GM18519 (cell line): Measurements from ENCODE around the gene CES4A.
"Not testable (repeated sequence)": the region's sequence is repeated elsewhere in the genome, so short reads cannot be mapped to it uniquely, and the experiment has no call there.

ENCODE experiments used
- ATAC-seq: cut with Tn5 transposase; IDR thresholded peaks from one replicate; pipeline ENCODE4 v1.9.1; 2021; ENCODE audit warnings: mild to moderate bottlenecking, moderate library complexity; ENCODE audit not compliant: unreplicated experiment, low FRiP score

Gene CES4A

DNA sequence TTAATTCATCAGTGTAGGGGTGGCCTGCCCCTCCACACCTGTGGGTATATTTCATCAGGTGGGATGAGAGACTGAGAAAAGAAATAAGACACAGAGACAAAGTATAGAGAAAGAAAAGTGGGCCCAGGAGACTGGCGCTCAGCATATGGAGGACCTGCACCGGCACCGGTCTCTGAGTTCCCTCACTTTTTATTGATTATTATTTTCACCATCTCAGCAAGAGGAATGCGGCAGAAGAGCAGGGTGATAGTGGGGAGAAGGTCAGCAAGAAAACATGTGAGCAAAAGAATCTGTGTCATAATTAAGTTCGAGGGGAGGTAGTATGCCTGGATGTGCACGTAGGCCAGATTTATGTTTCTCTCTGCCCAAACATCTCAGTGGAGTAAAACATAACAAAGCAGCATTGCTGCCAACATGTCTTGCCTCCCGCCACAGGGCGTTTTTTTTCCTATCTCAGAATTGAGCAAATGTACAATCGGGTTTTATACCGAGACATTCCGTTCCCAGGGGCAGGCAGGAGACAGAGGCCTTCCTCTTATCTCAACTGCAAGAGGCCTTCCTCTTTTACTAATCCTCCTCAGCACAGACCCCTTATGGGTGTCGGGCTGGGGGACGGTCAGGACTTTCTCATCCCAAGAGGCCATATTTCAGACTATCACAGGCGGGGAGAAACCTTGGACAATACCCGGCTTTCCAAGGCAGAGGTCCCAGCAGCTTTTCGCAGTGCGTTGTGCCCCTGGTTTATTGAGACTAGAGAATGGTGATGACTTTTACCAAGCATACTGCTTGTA lies 32.8 kb upstream of the CES4A start:
- ATAC-seq, result not testable (repeated sequence)

DNA sequence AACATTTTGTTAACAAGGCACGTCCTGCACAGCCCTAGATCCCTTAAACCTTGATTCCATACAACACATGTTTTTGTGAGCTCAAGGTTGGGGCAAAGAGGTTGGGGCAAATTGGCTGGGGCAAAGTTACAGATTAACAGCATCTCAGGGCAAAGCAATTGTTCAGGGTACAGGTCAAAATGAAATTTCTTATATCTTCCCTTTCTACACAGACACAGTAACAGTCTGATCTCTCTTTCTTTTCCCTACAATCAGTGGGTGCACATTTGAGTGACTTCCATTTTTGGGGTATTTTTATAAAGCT lies 32.3 kb upstream of the CES4A start:
- ATAC-seq, result not testable (repeated sequence)

DNA sequence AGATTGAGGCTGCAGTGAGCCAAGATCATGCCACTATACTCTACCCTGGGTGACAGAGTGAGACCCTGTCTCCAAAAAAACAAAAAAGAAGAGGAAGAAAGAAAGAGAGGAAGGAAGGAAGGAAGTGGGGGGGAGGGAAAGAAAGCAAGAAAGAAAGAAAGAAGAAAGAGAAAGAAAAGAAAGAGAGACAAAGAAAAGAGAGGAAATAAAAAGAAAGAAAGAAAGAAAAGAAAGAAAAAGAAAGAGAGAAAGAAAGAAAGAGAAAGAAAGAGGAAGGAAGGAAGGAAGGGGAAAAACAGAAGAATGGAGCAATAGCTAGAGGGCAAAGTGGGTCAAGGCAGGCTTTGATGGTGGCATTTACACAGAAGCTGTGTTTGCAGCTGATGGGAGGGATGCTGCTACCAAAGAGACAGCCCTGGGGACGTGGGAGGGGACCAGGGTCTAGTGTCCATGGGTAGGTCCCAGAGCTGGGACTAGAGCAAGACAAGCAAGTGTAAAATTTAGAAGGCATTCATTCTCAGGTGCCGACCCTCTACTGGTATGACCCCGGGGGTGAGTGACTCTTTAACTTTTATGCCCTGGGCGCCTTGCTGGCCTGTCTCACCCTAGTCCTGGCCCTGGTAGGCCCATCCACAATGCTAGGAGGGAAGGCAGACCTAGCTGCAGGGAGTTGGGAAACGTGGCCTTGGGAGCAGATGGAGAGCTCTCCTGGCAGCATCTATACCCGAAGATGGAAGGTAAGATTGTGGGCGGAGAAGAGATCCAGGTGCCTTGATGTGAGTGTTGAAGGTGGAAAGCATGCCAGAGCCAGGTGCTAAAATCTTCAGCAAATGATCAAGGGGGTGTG lies 29.3 kb upstream of the CES4A start:
- ATAC-seq, result no peak

DNA sequence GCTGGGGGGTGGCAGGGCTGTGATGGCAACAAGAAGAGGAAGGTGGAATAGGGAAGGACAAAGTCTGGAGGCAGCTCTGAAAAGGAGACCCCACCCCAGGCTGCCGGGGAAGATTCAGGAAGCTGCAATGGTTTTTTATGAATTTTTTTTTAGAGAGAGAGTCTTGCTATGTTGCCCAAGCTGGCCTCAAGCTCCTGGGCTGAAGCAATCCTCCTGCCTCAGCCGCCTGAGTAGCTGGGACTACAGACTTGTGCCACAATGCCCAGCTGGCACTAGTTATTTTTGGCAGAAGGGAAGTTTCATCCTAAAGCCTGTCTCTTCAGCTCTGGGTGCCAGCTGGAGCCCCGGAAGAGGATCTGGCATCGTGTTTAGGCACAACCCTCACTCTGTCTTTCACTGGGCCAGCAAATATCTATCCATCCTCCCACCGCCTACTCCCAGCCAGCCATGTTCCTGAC lies 28.7 kb upstream of the CES4A start:
- ATAC-seq, result no peak

DNA sequence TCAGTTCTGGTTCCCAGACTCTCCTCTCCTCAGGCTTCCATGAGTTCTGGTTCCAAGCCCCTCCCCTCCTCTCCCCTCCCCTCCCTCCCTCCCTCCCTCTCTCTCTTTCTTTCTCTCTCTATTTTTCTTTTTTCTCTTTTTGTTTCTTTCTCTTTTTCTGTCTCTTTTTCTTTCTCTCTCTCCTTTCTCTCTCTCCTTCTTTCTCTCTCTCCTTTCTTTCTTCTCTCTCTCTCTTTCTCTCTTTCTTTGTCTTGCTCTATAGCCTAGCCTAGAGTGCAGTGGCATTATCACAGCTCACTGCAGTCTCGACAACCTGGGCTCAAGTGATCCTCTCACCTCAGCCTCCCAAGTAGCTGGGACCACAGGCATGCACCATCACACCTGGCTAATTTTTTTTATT lies 28.1 kb upstream of the CES4A start:
- no peak for ATAC-seq

DNA sequence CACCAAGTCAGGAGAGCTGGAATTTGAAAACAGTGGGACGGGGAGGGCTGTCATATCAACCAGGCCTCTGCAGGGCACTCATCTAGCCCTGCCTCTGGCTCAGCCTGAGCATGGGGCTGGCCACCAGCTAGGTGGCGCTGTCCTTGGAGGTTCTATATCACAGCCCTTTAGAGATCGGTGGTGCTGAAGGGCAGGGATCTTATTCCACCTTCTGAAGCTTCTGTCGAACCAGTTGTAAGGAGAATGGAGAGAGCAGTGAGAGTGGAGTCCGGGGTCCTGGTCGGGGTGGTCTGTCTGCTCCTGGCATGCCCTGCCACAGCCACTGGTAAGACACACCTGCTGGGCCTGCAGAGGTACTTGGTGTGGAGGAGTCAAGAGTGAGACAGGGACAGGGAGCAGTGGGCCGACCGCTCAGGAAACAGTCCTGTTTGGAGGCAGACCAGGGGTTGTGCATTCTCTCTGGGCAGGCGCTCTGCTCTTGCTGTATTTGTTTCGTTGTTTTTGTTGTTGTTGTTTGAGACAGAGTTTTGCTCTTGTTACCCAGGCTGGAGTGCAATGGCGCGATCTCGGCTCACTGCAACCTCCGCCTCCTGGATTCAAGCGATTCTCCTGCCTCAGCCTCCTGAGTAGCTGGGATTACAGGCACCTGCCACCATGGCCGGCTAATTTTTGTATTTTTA lies 27.2 kb upstream of the CES4A start, which contains the start of gene CES3:
Gene CES3 (plus strand): TSS at position 202 of the 680 bp plus-strand sequence. CDS start 42 bp downstream, at position 244.
- ATAC-seq, result peak; percentile 68

DNA sequence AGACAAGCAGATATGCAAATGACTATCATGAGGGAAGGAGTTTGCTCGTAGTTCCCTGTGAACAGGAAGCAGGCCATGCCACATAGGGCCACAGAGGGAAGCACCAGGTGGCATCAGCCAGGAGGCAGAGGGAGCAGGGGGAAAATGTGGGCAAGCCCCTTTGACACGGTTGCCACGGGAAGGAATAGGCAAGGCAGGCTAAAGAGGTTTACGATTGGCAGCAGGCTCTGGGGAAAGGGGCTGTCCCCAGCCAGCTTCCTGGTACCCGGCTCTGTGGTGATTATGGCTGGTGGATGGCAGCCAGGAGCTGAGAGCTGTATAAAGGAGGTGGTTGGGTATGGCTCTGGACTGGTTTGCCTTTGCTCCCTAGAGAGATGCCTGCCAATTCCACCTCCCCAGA lies 26.5 kb upstream of the CES4A start:
- ATAC-seq, result no peak

DNA sequence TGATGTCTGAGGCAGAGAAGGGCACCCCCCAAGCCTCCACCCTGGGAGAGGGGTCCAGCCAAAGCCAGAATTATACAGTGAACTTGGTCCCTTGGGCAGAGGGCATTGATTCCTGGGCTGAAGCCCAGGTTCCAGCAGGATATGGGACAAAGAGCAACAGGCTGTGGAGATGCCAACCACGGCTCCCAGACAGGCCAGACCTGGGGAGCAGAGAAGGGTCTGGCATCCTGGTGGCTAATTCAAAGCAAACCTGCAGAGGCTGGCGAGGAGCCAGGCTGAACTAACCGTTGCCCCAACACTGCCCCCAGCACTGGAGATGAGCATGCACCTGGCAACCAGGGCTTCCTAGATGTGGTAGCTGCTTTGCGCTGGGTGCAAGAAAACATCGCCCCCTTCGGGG lies 24.3 kb upstream of the CES4A start:
- no peak for ATAC-seq

DNA sequence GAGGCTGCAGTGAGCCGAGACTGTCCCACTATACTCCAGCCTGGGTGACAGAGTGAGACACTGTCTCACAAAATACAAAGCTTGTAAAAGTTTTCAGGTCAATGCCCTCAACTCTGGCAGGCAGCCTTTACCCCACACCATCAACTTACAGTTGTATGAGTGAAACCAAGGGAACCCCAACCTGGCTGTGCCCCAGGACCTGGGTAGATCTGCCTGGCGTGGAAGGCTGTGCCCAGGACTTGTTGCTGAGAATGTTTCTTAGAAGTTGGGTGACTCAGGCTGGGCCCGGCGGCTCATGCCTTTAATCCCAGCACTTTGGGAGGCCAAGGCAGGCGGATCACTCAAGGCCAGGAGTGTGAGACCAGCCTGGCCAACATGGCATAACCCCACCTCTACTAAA lies 19.5 kb upstream of the CES4A start:
- no peak for ATAC-seq

DNA sequence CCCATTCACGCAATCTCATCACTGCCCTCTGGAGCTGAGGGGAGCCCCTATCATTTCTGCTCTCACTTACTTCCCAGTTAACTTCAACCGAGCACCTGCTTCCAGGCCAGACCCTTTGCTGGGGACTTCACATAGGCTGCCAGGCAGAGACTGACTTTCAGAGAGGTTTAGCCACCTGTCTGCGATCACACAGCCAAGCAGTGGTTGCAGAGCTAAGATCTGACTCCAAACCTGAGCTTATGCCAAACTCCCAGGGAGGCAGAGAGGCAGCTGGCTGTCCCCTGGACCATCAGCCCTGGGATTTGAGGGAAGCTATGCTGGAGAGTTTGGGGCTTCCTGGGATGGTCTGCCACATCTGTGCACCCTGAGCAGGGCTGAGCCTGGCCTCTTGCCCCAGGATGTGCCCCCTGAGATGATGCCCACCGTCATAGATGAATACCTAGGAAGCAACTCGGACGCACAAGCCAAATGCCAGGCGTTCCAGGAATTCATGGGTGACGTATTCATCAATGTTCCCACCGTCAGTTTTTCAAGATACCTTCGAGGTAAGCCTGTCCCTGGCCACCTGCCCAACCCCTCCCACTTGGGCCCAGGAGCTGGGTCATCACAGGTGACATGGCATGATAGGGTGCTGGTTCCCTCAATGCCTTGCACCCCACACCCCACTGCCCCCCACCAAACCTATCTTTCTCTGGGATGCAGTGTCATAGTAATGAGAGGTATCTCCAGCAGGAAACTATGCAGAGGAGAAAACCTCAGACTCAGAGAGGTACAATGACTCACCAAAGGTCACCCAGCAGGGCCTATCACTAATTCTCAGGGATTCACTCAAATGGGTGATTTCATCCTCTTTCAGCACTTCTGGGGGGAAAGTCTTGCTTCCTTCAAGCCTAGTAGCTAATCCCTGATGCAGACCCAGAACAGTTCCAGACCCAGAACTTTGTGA lies 17.3 kb upstream of the CES4A start:
- ATAC-seq, result no peak

DNA sequence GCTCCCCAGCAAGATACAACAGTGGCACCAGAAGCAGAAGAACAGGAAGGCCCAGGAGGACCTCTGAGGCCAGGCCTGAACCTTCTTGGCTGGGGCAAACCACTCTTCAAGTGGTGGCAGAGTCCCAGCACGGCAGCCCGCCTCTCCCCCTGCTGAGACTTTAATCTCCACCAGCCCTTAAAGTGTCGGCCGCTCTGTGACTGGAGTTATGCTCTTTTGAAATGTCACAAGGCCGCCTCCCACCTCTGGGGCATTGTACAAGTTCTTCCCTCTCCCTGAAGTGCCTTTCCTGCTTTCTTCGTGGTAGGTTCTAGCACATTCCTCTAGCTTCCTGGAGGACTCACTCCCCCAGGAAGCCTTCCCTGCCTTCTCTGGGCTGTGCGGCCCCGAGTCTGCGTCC lies 15.4 kb upstream of the CES4A start:
- no peak for ATAC-seq

DNA sequence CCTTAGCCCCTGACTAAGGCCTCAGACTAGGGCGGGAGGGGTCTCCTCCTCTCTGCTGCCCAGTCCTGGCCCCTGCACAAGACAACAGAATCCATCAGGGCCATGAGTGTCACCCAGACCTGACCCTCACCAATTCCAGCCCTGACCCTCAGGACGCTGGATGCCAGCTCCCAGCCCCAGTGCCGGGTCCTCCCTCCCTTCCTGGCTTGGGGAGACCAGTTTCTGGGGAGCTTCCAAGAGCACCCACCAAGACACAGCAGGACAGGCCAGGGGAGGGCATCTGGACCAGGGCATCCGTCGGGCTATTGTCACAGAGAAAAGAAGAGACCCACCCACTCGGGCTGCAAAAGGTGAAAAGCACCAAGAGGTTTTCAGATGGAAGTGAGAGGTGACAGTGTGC lies 14.7 kb upstream of the CES4A start:
- no peak for ATAC-seq

DNA sequence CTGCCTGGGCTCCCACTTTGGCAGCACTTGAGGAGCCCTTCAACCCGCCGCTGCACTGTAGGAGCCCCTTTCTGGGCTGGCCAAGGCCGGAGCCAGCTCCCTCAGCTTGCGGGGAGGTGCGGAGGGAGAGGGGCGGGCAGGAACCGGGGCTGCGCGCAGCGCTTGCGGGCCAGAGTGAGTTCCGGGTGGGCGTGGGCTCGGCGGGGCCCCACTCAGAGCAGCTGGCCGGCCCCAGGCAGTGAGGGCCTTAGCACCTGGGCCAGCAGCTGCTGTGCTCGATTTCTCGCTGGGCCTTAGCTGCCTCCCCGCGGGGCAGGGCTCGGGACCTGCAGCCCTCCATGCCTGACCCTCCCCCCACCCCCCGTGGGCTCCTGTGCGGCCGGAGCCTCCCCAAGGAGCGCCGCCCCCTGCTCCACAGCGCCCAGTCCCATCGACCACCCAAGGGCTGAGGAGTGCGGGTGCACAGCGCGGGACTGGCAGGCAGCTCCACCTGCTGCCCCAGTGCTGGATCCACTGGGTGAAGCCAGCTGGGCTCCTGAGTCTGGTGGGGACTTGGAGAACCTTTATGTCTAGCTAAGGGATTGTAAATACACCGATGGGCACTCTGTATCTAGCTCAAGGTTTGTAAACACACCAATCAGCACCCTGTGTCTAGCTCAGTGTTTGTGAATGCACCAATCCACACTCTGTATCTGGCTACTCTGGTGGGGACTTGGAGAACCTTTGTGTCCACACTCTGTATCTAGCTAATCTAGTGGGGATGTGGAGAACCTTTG lies 14.0 kb upstream of the CES4A start:
- ATAC-seq, result not testable (repeated sequence)

DNA sequence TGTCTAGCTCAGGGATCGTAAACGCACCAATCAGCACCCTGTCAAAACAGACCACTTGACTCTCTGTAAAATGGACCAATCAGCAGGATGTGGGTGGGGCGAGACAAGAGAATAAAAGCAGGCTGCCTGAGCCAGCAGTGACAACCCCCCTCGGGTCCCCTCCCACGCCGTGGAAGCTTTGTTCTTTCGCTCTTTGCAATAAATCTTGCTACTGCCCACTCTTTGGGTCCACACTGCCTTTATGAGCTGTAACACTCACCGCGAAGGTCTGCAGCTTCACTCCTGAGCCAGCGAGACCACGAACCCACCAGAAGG lies 13.5 kb upstream of the CES4A start:
- not testable (repeated sequence) for ATAC-seq

DNA sequence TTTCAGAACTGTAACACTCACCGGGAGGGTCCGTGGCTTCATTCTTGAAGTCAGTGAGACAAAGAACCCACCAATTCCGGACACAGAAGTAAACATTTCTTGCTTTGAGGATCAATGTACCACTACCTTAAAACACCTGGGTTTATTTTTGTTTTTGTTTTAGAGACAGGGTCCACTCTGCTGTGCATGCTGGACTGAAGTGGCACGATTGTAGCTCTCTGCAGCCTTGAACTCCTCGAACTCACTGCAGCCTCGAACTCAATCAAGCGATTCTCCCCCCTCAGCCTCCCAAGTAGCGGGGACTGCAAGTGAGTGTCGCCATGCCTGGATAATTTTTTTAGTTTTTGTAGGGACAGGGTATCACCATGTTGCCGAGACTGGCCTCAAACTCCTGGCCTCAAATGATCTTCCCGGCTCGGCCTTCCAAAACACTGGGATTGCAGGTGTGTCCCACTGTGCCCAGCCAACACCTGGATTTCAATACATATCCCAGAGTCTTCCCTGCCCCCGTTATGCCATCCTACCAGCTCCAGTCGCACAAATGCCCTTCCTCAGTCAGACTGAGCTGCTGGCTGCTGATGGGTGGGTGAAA lies 13.0 kb upstream of the CES4A start:
- no peak for ATAC-seq

DNA sequence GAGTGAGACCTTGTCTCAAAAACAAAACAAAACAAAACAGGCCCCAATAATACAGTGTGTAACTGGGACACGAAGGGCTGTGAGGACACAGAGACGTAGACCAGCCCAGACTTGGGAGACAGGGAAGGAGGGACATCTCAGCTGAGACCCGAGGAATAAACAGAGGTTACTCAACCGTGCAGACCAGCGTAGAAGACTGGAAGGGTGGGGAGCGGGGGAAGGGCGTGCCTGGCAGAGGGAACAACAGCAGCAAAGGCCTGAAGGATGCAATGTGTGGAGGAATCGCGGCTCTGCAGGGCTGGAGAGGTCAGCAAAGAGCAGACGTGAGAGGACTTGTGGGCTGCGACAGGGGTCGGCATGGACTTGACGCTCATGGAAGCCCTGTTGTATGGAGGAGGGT lies 11.6 kb upstream of the CES4A start:
- ATAC-seq, result no peak

DNA sequence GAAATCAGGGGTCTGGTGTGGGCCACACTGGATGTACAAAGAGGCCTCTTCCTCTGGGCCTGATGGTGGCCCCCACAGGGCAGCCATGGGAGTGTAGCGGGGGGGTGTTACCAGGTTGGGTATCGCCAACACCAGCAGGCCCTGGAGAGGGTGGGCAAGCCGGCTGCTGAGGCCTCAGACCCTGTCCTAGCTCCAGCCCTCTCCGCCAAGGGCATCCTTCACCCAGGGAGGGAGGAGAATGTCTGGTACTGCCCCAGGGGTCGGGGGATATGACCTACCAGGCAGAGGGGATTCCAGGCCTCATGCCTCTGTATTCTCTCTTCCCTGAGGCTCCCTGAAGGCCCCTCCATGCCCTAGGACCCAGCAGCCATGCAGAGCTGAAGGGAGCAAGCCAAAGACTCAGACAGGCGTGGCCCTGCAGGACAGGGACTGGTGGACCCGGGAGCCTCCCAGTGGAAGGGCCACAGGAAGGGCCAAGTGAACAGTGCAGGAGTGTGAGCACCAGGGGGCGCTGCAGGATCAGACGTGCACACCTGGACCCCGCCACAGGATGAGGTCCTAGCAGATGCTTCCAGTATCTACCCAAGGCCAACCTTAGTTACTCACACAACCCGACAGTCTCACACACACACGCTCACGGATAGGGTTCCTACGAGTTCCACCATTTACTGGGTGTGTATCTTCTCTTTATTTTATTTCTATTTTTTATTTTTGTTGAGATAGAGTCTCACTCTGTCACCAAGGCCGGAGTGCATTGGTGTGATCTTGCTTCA lies 10.9 kb upstream of the CES4A start:
- ATAC-seq, result peak; percentile 54

DNA sequence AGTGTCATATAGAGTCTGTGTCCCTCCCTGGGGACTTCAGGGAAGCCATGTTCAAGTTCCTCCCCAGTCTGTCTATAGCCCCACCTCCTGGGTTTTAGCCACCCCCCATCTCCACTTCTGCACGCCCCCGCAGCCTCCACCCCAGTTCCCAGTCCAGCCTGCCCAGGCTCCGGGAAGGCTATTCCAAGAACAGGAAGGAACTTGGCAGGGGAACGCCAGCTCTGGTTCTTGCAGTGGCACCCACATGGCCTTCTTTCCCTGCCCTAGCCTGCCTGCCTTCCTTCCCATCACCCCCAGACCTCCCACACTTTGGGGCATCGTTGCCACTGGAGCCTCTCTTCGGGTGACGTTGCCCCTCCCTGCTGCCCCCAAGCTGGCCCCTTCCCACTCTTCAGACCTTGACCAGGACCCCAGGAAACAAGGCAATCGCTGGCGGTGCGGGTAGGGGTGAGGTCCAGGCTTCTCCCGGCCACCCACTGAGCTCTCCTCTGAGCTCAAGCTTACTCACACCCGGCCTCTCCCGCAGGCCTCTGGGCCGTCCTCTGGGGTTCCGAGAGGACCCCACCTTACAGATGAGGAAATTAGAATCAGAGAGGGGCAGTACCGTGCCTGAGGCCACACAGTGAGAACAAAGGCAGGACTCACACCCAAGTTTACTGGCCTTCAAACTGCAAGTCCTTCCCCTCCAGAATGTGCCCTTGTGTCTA lies 9.2 kb upstream of the CES4A start:
- no peak for ATAC-seq
